HG03108 (cell line): ENCODE measurements around the gene DDAH1.

Experiments
- ATAC-seq: cut with Tn5 transposase; IDR thresholded peaks from one replicate; pipeline ENCODE4 v1.9.1; 2021; ENCODE audit warnings: moderate library complexity; ENCODE audit not compliant: unreplicated experiment

DDAH1 gene

DNA sequence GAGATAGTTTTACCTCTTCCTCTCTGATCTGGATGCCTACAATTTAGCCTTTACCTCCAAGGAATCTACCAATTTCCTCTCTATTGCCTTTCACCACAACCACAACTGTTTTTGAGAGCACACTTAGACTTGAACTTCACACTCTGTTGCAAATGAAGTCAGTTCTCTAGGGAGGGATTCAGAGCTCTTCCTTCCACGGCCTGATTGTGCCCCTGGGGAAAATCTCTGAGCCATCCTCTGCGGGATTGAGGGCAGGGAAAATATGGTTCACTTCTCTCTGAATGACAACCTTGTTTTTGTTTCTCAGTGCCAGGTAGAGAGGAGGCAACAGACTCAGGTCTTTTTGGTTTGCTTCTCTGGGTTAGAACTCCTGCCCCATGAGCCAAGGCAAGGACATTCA lies 153.1 kb downstream of the DDAH1 start:
- no peak for ATAC-seq

DNA sequence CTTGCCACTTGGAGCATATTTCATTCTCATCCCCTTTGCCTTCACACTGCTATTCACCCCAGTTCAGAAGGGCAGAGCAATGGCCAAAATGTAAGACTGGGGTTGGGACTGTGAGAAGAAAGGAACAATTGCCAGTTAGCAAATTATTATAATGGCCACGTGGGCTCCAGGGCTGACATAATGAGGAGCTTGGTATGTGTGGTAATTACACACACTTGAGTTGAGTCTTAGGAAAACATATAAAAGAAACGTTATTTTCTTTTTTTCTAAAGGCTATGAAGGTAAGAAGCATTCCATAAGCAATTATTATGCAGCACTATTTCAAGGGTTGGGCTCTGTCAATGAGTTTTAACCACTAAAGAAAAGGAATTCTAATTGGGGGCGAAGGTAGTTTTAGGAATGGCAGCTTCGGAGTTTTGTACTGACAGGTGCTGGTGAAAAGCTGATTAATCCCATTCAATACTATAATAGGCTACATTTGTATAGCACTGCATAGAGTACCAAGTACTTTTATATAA lies 156.1 kb downstream of the DDAH1 start:
- no peak for ATAC-seq

DNA sequence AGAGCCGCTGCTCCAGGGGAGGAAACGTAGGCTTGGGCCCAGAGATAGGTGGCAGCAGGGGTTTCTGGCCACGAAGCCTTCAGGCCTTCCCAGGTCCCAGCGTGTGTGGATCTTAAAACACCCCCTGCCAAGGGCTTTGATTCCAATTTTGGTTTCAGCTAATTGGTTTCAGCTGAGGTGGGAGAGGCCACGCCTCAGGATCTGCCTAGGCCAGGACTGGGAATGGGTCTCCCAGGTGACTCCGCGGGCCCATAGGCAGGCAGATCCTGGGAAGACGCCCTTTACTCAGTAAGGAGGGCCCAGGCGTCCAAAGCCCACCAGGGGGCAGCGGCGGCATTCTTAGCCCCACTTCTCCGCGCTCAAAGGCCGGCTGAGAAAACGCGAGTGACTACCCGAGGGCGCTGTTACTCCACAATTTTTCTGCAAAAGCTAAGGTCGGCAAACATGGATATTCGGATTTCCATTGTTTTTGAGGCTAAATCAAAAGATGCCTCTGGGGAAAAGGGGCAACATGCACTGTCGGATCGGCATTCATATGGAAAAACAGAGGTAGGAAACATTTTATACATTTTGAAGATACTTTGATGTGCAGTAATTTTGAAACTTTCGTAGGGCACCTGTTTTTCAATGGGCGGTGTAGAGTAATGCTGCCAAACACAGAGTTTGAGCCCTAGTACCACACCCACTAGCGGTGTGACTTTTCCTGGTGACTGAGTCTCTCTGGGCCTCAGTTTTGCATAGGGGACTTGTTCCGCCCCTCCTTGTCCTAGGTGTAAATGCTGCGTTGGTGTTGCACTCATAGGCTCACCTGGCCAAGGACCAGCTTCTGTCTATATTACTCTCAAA lies 156.7 kb downstream of the DDAH1 start:
- peak; percentile 93 for ATAC-seq

DNA sequence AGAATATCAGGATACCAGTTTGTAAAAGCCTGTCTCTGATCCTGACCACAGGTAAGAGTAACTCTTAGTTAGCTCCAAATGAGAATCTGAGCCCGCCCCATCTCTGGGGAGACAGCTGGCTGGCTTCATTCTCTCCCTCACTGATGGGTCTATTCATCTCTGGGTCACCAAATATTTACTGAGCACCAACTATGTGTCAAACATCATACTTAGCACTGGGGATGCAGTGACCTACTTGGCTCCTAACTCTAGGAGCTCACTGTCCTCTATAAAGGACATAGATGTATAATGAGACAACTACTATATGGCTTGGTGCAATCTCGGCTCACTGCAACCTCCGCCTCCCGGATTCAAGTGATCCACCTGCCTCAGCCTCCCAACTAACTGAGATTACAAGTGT lies 158.7 kb downstream of the DDAH1 start:
- ATAC-seq: no peak

DNA sequence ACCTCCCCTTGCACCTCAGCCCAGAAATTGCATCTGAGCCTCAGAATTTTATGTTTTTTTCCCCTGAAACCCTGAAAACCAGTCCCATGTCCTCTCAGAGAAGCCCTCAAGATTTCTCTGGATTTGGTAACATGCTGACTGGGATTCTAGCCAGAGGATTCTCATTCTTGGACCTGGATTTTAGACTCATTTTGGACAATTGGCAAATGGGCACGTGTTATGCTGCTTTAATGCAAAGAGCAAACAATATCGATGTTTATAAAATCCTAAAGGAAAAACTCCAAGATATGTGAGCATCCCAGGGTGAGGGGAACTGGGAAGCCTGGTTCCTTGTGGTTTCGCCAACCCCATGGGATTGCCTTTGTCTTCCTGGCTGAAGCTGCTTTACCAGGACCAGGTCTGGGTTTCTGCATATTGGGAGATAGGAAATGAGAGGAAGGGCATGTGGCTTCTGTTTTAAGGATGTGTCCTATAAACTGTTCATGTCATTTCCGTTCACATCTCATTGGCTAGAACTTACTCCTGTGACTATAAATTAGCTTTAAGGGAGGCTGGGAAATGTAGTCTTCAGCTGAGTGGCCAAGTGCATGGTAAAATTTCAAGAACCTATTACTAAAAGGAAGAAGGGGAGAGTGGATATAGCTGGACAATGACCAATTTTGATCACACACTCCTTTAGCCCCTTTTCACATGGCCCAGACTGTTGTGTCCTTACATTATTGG lies 161.4 kb downstream of the DDAH1 start:
- ATAC-seq: no peak

DNA sequence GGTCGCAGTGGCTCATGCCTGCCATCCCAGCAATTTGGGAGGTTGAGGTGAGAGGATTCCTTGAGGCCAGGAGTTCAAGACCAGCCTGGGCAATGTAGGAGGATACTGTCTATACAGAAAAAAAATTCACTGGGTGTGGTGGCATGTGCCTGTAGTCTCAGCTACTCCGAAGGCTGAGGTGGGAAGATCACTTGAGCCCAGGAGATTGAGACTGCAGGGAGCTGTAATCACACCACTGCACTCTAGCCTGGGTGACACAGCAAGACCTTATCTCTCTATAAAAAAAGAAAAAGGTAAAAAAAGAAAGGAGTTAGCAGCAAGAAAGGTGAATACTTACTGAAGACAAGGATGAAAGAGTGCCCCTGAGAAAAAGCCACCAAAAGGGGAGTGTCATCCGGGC lies 164.8 kb downstream of the DDAH1 start:
- ATAC-seq: no peak

DNA sequence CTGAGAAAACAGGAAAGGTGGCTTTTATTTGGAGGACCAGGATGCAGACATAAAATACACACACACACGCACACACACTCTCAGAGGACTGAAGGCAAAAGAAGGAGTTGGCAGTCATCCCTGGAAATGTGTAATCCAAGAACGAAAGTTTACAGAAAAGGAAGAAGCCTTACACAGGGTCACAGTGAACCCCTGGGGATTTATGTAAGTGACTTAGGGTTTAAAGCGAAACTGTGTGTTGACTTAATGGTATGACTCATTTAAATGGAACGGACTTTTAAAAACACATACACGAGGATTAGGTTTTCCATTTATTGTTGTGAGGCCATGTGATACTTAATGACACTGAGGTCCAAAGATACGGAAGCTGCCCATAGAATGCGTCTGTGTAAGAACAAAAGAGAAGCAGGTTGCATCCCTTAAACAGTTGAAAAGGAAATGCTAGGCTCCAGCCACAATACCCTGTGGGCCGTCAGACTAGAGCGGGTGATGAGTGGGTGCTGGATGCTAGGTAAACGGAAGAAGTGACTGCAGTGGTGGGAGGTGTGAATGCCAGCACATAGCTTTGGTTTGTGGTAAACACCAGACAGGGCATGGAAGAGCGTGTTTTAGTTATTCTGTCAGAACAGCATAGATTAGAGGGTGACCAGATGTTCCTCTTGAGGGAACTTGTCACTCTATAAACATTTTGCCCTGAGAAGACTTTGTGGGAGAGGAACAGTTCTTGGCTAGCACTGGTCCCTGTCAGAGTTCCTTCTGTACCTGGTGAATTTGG lies 166.9 kb downstream of the DDAH1 start:
- ATAC-seq: peak; percentile 86

DNA sequence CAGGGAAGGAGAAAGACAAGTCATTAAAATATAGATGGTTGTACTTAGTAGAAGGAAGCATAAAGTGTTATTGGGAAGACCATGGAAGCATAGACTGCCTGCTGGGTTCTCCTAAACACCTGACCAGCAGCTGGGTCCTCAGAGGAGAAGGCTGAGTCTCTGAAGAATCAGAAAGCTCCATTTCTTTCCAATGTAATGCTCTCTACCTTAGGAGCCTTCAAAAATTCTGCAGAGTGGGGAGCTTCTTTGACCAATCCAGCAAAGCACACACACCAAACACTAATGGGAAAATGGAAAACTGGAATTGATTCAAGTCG lies 167.5 kb downstream of the DDAH1 start:
- ATAC-seq: no peak

DNA sequence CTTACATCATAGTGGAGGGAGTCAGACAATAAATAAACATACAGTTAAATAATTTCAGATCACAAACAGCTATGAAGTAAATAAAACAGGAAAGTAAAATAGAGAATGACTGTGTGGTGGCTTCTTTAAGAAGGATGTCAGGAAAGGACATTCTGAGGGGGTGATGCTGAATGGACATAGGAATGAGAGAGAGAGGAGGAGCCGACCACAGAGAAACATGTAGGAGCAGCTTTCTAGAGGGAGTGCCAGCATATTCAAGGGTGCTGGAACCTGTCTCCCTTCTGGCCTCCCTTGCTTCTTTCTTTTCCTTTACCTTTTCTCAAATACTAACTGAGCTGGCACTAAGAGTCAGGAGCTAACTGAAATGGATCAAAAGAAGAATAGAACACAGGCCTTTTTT lies 168.0 kb downstream of the DDAH1 start:
- ATAC-seq: no peak

DNA sequence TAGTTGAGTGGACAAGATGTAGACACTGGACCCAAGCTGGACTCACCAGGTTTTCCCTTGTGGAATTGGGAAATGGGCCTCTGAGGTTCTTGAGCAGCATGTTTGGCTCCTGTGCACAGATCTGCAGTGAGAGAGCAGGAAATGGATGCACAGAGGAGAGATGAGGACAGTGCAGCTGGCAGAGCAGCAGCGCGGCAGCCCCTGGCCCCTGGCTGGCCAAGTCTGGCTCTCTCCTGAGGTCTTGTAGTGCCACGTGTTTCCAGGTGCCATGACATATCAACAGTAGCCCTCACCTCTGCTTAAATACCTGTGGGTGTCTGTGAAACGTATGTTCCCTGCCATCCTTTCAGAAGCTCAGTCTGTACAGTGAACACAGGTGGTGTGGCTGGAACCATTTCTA lies 169.3 kb downstream of the DDAH1 start:
- no peak for ATAC-seq

DNA sequence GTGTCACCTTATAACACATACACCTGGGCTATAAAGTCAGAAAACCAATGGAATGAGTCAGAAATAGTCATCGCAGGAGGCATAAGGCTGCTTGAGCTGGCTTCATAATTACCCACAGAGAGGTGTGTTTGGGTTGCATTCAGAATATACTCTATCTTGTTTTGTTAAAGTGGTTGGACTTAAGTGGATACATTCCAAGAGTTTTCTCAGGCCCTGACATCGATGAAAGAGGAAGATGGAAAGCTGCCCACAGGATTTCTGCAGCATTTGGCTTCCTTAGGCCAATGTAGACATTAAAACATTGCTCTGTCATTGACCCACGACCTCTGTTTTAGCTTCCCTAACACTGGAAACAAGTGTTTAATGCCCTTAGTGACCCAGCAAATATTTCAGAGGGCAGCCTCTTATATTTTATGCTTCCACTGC lies 169.9 kb downstream of the DDAH1 start:
- ATAC-seq: no peak

DNA sequence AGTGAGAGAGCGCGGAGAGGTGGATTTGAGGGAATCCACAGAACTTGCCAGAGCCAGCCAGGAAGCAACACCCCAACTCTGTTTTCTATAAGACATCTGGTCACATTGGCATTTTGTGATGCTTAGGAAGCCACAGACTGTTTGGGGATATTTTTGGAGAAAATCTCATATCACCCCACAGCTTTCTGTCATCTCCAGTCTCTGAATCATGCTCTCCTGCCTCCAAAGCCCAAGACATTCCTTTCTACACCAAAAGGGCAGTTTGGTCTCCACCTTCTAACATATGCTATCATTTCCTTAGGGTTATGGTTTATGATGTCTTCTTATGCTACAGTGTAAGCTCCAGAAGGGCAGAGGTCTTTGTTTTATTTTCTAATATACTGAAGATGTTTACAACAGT lies 174.1 kb downstream of the DDAH1 start:
- no peak for ATAC-seq

DNA sequence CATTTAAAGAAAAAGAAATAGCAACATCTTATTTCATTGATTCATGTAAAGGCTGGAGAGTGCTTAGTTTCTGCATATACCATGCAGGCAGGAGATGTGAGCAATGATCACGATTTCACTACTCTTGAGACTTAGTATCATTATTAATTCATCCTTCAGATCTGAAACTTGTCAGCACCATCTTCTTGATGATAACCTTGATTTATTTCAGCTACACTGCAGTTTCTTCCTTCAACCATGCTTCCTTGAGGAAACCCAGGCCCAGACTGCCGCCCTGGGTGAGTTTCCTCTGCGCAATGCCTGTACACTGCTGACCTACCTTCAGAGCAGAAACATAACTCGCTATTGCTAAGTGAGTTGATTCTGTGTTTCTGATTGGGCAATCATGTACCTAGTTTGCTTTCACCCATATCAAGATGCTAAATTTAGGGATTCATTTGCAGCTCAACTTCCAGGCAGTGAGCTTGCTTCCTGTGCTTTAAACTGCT lies 175.1 kb downstream of the DDAH1 start:
- no peak for ATAC-seq

DNA sequence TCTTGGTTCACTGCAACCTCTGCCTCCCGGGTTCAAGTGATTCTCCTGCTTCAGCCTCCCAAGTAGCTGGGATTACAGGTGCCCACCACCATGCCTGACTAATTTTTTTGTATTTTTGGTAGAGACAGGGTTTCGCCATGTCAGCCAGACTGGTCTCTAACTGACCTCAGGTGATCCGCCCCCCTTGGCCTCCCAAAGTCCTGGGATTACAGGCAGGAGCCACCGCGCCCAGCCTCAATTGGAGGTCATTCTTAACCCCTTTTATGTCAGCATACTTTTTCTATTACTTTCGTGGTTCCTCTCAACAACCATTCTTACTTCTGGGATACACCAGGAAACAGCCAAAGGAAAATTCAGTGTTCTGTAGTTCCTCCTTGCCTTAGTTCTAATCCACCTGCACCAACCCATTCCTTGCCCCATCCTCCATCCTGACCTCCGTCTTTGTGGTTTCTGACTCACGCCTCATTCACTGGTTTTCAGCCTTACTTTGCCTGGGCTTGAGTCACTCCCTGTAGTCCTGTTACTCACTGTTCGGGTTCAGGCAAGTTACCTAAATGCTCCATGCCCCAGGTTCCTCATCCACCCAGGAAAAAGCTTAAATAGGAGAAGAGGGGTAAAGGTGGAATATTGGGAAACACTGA lies 175.6 kb downstream of the DDAH1 start:
- ATAC-seq: no peak

DNA sequence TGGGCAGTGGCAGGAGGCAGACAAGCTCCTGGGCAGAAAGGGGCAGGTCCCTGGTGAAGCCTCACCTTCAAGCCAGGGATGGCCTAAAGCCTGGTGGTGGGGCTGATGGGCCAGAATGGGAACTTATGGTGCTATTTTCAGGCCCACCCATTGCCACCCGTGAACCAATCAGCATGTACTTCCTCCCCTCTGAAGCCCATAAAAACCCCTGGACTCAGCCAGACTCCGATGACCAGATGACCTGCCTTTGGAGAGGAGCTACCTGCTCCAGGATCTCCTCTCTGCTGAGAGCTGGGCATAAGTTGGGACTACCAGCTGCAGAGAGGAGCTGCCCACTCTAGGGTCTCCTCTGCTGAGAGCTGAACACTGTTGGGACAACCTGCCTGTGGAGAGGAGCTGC lies 180.8 kb downstream of the DDAH1 start:
- no peak for ATAC-seq

DNA sequence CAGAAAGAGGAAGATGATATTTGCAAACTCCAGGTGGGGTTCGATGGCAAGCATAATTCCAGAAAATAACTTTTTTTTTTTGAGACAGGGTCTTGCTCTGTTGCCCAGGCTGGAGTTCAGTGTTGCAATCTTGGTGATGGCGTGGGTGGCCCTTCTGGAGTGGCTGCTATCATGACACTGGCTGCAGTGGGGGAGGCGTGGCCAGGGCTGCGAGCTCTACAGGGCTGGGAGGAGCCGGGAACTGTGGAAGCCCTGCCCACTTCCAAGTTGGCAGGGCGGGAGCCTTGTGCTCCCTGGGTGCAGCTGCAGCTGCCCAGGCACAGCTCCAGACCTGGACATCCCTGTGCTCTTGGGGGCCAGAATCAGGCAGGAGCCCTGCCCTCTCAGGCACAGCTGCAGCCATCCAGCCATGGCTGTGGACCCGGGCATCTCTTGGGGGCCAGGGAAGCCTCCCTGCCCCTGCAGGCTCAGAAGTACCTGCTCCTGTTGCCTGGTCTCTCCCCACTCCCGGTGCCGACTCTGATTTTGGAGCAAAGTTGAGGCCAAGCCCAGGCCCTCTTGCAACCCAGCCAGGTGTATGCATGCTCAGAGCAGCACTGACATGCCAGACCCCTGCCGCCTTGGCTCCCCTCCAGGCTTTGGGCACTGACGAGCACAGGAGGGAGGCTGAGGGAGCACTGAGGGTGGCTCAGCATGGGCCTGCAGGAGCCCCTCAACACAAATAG lies 181.3 kb downstream of the DDAH1 start:
- no peak for ATAC-seq

DNA sequence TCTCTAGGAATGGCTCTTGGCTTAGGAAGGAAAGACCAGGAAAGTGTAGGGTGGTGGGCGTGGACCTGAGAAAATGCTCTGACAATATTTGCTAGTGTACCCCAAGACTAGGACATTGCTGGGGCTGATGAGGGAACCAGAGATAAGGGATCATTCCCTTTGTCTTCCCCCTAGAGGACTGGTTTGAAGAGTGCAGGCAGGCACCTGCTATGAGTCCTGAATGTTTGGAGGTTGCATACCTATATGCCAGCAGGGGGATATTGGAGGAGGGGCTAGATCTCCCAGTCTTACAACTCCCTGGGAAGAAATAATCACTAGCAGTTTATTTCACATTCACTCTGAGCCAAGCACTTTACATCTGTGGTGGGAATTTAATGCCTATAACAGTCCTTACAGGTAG lies 182.5 kb downstream of the DDAH1 start:
- ATAC-seq: no peak

DNA sequence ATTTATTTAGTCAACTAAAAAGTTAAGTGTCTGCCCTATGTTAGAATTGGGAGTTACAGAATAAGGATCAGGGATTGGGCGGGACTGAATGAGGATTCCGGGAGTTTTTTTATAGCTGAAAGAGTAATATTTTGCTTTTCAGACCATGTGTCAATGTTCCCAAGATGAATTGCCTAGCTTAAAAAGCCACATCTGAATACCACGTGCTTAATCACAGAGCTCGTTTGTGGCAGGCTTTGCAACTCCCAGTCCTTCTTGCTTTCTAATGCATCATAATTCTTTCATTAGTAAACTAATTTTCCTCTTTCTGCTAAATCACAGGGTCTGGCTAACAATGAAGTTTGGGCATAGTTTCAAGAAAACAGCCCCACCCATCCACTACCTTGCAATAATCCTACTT lies 184.3 kb downstream of the DDAH1 start:
- no peak for ATAC-seq

DNA sequence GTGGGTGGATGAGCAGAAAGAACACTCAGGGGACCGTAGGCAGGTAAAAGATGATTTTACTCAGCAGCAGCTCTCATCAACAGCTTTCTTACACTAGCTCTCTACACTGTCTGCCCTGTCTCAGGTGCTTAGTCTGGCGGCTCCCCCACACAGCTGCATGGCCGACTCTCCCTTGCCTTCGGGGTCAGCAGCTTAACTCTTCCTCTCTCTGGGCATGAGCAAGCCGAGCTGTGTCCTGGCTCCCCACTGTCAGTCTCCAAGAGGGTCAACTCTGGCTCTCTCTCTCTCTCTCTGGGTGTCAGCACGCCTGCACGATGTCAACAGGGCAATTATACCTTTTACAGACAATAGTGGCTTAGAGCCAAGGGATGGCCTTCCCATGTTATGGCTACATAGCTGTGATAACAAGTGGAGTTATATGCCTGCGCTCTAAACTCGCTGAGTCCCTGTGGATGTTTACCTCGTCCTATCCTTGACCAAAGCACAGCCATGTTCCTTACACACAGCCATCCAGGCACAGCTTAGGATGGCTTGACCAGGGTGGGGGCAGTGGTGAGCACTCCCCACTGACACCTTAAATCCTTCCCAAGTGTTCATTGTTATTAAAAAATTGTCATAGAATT lies 185.4 kb downstream of the DDAH1 start:
- no peak for ATAC-seq

DNA sequence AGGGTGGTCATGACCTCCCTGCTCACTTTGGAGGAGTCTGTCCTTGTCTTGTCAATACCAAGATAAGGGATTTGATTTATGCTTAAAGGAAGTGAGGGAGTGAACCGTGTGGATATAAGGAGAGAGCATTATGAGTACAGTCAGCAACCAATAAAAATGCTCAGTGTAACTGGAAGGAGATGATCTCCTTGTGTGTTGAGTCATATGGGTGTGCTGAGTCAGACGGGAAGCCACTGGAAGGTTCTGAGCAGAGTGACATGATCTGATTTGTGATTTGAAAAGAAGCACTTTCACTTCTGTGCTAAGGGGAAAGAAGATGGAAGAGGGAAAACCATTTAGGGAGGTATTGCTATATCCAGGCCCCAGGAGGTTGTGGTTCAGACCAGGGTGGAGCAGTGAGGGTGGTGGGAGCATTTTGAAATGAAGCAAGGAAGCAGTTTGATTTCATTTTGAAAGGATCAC lies 186.1 kb downstream of the DDAH1 start:
- no peak for ATAC-seq
